ENCODE data around the gene GALNT10.

- no peak for TF ChIP-seq CTCF (IDR thresholded peaks at IDR 0.05)
- TF ChIP-seq POLR2A (IDR thresholded peaks at IDR 0.05), result no peak
These were observed 31.9 kb downstream of the GALNT10 start for GRCh38 chr5:154222414-154222813.
